Mesendoderm (in vitro differentiated cells): Measurements from ENCODE around the gene TTC1.

Experiments
- DNase-seq: peaks from one replicate; pipeline ENCODE4 v3.0.0; 2013
- H2AK5ac ChIP-seq: 2 replicates; pipeline ENCODE4 v1.6.1; 2013; ENCODE audit warnings: low read length, inconsistent platforms
- H2BK120ac ChIP-seq: 2 replicates; pipeline ENCODE4 v1.6.1; 2013; ENCODE audit warnings: low read depth, mild to moderate bottlenecking, low read length, moderate library complexity, mixed read lengths
- H2BK15ac ChIP-seq: replicated peaks from 2 replicates; pipeline ENCODE4 v1.6.1; 2013; ENCODE audit warnings: low read depth, mild to moderate bottlenecking, moderate library complexity
- H2BK5ac ChIP-seq: 2 replicates; pipeline ENCODE4 v1.6.1; 2013; ENCODE audit warnings: low read length, inconsistent platforms
- H3K18ac ChIP-seq: 2 replicates; pipeline ENCODE4 v1.6.1; 2013; ENCODE audit warnings: mild to moderate bottlenecking, low read length, mixed read lengths
- H3K23ac ChIP-seq: one replicate; pipeline ENCODE4 v1.6.1; 2013; ENCODE audit warnings: low read length
- H3K27ac ChIP-seq: 2 replicates; pipeline ENCODE4 v1.5.1; 2013; ENCODE audit warnings: low read depth, mild to moderate bottlenecking, inconsistent platforms, low read length, moderate library complexity
- H3K27me3 ChIP-seq: 2 replicates; pipeline ENCODE4 v1.6.1; 2013; ENCODE audit warnings: low read length, control low read depth, mild to moderate bottlenecking, inconsistent platforms; ENCODE audit not compliant: insufficient read depth, poor library complexity
- H3K36me3 ChIP-seq: 2 replicates; pipeline ENCODE4 v1.6.1; 2013; ENCODE audit warnings: low read length, inconsistent platforms; ENCODE audit not compliant: control insufficient read depth, insufficient read depth
- H3K4ac ChIP-seq: one replicate; pipeline ENCODE4 v1.6.1; 2013; ENCODE audit warnings: low read depth, mild to moderate bottlenecking, low read length, moderate library complexity
- H3K4me1 ChIP-seq: 2 replicates; pipeline ENCODE4 v1.6.1; 2013; ENCODE audit warnings: low read depth, low read length, inconsistent platforms; ENCODE audit not compliant: control insufficient read depth
- H3K4me2 ChIP-seq: 2 replicates; pipeline ENCODE4 v1.6.1; 2013; ENCODE audit warnings: low read length
- H3K4me3 ChIP-seq: 2 replicates; pipeline ENCODE4 v1.5.1; 2013; ENCODE audit warnings: mild to moderate bottlenecking, low read length
- H3K56ac ChIP-seq: one replicate; pipeline ENCODE4 v1.6.1; 2013; ENCODE audit warnings: low read length
- H3K79me1 ChIP-seq: 2 replicates; pipeline ENCODE4 v1.6.1; 2013; ENCODE audit warnings: low read length, inconsistent platforms
- H3K79me2 ChIP-seq: 2 replicates; pipeline ENCODE4 v1.6.1; 2013; ENCODE audit warnings: mild to moderate bottlenecking, low read length; ENCODE audit not compliant: control insufficient read depth, insufficient read depth
- H3K9ac ChIP-seq: 2 replicates; pipeline ENCODE4 v1.6.1; 2013; ENCODE audit warnings: low read length, inconsistent platforms
- H4K5ac ChIP-seq: one replicate; pipeline ENCODE4 v1.6.1; 2013; ENCODE audit warnings: low read length
- H4K8ac ChIP-seq: one replicate; pipeline ENCODE4 v1.6.1; 2013; ENCODE audit warnings: low read depth, mild to moderate bottlenecking, control low read depth, low read length, moderate library complexity
- WGBS: extraction: QIAGEN DNeasy Blood & Tissue Kit; methylation state at CpG from one replicate; pipeline ENCODE4 v1.1.7; 2013; ENCODE audit warnings: low lambda C conversion rate, missing lambda C conversion rate; ENCODE audit not compliant: insufficient coverage; ENCODE audit errors: extremely low coverage; 5-methylcytosine and 5-hydroxymethylcytosine counted together

The TTC1 gene

DNA sequence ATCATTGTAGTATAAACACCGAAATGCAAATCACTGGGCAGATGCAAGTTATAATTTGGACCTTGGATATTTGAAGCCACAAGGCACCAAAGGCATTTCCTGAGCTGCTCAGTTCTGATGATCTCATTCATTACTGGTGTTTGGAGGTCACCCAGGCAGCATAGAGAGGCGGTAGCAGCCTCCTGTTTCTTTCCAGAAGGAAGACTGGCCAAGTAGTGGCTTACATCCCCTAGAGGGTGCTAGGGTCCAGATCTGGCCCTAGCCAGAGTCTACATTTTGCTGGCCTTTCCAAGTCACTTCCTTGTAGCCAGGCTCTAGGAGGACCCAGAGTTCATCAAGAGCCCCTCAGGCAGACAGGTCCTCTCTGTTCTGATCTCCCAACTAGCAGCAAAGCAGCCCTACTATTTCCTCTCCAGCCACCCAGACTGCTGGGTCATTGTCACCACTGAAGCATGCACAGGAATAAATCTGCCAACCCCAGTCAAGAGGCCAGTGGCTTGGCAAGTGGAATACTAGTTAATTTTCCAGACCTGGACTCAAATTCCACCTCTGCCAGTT lies 33.4 kb upstream of the TTC1 start:
- Histone ChIP-seq H2BK120ac (no peak overlapping the region), H3K18ac (no peak overlapping the region), H4K8ac (no peak overlapping the region), H2BK15ac (no peak overlapping the region), H3K56ac (no peak overlapping the region), H3K27ac (no peak overlapping the region), H3K4me1 (no peaks in the 10 kb centered on the region), H2BK5ac (no peak overlapping the region), H3K4me3 (no peak overlapping the region), H3K9ac (no peak overlapping the region), H3K27me3 (peaks cover 16% of the 10 kb centered on the region), H3K79me2 (no peaks in the 10 kb centered on the region), H3K36me3 (no peaks in the 10 kb centered on the region), H2AK5ac (no peak overlapping the region), H3K4ac (no peak overlapping the region), H3K79me1 (no peaks in the 10 kb centered on the region), H4K5ac (no peak overlapping the region), H3K23ac (no peak overlapping the region), H3K4me2 (no peak overlapping the region)
- DNase-seq: peak; percentile 60
- WGBS: no CpG with 5 or more reads among the region's 2 CpGs

- Histone ChIP-seq H2BK120ac (no peak overlapping the region), H3K79me2 (no peaks in the 10 kb centered on the region), H3K4me1 (no peaks in the 10 kb centered on the region), H3K36me3 (no peaks in the 10 kb centered on the region), H3K18ac (no peak overlapping the region), H3K27ac (no peak overlapping the region), H3K4me3 (no peak overlapping the region), H2BK5ac (no peak overlapping the region), H2BK15ac (no peak overlapping the region), H3K27me3 (peaks cover 9% of the 10 kb centered on the region), H3K4me2 (no peak overlapping the region), H3K79me1 (no peaks in the 10 kb centered on the region), H3K23ac (no peak overlapping the region), H4K5ac (no peak overlapping the region), H4K8ac (no peak overlapping the region), H3K9ac (no peak overlapping the region), H2AK5ac (no peak overlapping the region), H3K56ac (no peak overlapping the region), H3K4ac (no peak overlapping the region)
- WGBS: no CpG with 5 or more reads among the region's 3 CpGs
- DNase-seq: no peak
These were observed 32.0 kb upstream of the TTC1 start for GRCh38 chr5:159976921-159977320.

- no peak overlapping the region for H2AK5ac ChIP-seq
- no peak overlapping the region for H3K18ac ChIP-seq
- H3K4me3 ChIP-seq: no peak overlapping the region
- peak; percentile 32 for DNase-seq
- H2BK120ac ChIP-seq: no peak overlapping the region
- H4K5ac ChIP-seq: no peak overlapping the region
- H2BK5ac ChIP-seq: no peak overlapping the region
- no peak overlapping the region for H2BK15ac ChIP-seq
- no peak overlapping the region for H3K4me2 ChIP-seq
- no peak overlapping the region for H3K27ac ChIP-seq
- no peaks in the 10 kb centered on the region for H3K36me3 ChIP-seq
- H3K9ac ChIP-seq: no peak overlapping the region
- no peaks in the 10 kb centered on the region for H3K27me3 ChIP-seq
- H3K4me1 ChIP-seq: no peaks in the 10 kb centered on the region
- H4K8ac ChIP-seq: no peak overlapping the region
- no peaks in the 10 kb centered on the region for H3K79me2 ChIP-seq
- H3K56ac ChIP-seq: no peak overlapping the region
- no peak overlapping the region for H3K4ac ChIP-seq
- no peaks in the 10 kb centered on the region for H3K79me1 ChIP-seq
- WGBS: no CpG with 5 or more reads among the region's 2 CpGs
- H3K23ac ChIP-seq: no peak overlapping the region
These were observed 30.6 kb upstream of the TTC1 start for GRCh38 chr5:159978358-159978757.

DNA sequence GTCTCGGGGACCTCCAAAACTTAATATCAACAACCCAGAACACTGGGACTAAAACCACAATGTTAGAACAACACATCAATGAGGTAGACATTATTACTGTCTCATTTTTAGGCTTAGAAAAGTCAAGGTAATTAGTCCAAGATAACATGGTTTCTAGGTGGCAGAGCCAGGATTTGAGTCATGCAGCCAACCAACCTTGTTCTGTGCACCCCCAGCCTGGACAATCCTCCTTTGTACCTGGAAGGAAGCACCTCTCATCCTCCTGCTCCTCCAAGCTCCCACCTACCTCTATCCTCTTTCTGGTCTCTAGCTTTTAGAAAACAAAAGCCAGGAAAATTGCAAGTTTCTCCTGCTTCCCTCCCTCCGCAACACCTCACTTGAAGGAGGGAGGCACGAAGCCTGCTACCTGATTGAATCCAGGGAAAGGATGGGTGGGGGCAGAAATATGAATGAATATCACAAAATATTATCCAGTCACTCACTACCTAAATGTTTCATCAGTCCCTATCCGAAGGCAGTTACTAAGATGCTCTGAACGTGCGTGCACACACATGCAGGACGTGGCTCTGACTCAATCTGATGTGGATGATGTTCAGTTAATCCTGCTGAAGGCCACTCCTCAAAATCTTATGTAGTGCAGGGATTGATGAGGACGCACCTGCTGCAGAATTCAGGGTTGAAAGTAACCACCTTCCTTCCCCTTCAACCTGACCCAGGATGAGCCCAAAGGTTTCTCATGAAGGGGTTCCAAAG lies 26.3 kb upstream of the TTC1 start:
- Histone ChIP-seq H3K4me3 (no peak overlapping the region), H3K4me1 (no peaks in the 10 kb centered on the region), H2BK120ac (no peak overlapping the region), H3K79me1 (no peaks in the 10 kb centered on the region), H4K8ac (no peak overlapping the region), H3K27ac (no peak overlapping the region), H2BK15ac (no peak overlapping the region), H2BK5ac (no peak overlapping the region), H3K56ac (no peak overlapping the region), H3K27me3 (peaks cover 5% of the 10 kb centered on the region), H3K36me3 (no peaks in the 10 kb centered on the region), H3K23ac (no peak overlapping the region), H3K4me2 (no peak overlapping the region), H3K18ac (no peak overlapping the region), H4K5ac (no peak overlapping the region), H2AK5ac (no peak overlapping the region), H3K4ac (no peak overlapping the region), H3K9ac (no peak overlapping the region), H3K79me2 (no peaks in the 10 kb centered on the region)
- no CpG with 5 or more reads among the region's 8 CpGs for WGBS
- no peak for DNase-seq

DNA sequence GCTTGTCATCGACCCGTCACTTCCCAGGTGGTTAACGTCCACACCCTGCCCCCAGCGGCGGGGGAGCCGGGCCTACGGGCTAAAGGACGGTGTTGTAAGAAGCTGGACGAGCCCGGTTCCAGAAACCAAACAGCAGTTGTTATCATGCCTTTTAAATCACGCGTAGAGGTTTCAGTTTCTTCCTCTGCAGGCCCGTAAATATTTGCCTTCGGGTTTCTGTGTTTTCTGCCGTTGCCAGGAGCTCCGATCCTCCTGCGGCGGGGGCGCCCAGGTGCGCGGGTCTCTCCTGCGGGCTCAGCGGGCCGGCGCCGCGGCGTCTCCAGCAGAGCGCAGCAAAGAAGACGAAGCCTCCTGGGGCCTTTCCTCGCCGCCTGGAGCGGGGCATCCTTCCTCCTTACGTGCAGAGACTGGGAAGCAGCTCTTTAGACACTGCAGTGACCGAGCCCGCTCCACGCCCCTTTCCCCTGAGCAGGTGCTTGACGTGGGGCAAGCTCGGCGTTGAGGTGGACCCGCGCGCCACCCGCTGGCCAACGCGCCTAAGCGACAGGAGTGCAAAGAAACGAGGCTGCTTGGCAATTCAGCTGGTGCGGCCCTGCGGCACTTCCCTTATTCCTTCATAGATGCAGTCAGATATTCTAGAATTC lies 21.8 kb upstream of the TTC1 start:
- peaks cover 5% of the 10 kb centered on the region for H3K27me3 ChIP-seq
- H3K4me2 ChIP-seq: peak overlapping the region; percentile 40
- H4K5ac ChIP-seq: no peak overlapping the region
- H4K8ac ChIP-seq: no peak overlapping the region
- no peak overlapping the region for H2BK5ac ChIP-seq
- WGBS: no CpG with 5 or more reads among the region's 50 CpGs
- H2AK5ac ChIP-seq: no peak overlapping the region
- no peaks in the 10 kb centered on the region for H3K79me1 ChIP-seq
- no peak overlapping the region for H2BK120ac ChIP-seq
- no peak overlapping the region for H3K4me3 ChIP-seq
- no peak overlapping the region for H3K56ac ChIP-seq
- no peak overlapping the region for H3K23ac ChIP-seq
- H3K4me1 ChIP-seq: no peaks in the 10 kb centered on the region
- DNase-seq: peak; percentile 82
- H3K18ac ChIP-seq: no peak overlapping the region
- no peak overlapping the region for H3K9ac ChIP-seq
- no peak overlapping the region for H2BK15ac ChIP-seq
- no peak overlapping the region for H3K4ac ChIP-seq
- no peaks in the 10 kb centered on the region for H3K79me2 ChIP-seq
- H3K27ac ChIP-seq: no peak overlapping the region
- no peaks in the 10 kb centered on the region for H3K36me3 ChIP-seq
